ENCODE results near the gene KLHL29. TPM values are rescaled to one million over a fixed set of nuclear protein-coding genes. Genes with fewer than 3 reads are reported as not detected.

The KLHL29 gene
- total and polyA plus RNA-seq, 8 donors, result 1.8 to 10.5 (median 2.8) TPM

- Histone ChIP-seq H3K4me1 (no peaks in the 10 kb centered on the region), H3K9me3 (no peaks in the 10 kb centered on the region), H3K4me3 (no peak overlapping the region), H3K27ac (no peak overlapping the region), H3K27me3 (no peaks in the 10 kb centered on the region), H3K36me3 (no peaks in the 10 kb centered on the region)
- ATAC-seq (no peak), DNase-seq (no peak)
- intact Hi-C loops (cut with DNase I), result no loop called here
- no peak for TF ChIP-seq CTCF (IDR thresholded peaks at IDR 0.05)
Observed at GRCh38 chr2:23534771-23535170, 149.8 kb downstream of the KLHL29 start.

DNA sequence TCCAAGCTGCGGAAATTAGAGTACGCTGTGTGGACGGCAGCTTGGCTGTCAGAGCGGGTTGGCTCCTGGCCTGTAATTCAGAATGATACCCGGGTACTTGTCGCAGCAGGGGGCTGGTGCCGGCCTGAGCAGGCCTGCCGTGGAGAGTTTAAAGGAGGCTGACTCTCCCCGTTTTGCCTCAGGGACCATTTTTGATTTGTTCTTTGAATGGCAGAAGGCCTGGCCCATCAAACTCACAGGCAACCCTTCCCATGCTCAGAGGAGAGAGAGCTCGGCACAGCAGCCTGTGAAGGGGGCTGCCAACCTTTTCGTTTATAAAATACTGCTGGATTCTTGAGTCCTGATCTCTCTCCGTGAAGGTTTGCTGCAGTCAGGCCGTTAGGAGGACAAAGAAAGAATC, 151.3 kb downstream of the KLHL29 start:
- H3K9me3 ChIP-seq, result no peaks in the 10 kb centered on the region
- no peaks in the 10 kb centered on the region for H3K27me3 ChIP-seq
- H3K4me3 ChIP-seq, result no peak overlapping the region
- H3K4me1 ChIP-seq, result no peaks in the 10 kb centered on the region
- TF ChIP-seq CTCF (IDR thresholded peaks at IDR 0.05), result no peak
- intact Hi-C loops (cut with DNase I), result no loop called here
- ATAC-seq, result no peak
- H3K36me3 ChIP-seq, result no peaks in the 10 kb centered on the region
- DNase-seq, result peak in 1 of 4 donors; percentile 32
- H3K27ac ChIP-seq, result no peak overlapping the region

DNA sequence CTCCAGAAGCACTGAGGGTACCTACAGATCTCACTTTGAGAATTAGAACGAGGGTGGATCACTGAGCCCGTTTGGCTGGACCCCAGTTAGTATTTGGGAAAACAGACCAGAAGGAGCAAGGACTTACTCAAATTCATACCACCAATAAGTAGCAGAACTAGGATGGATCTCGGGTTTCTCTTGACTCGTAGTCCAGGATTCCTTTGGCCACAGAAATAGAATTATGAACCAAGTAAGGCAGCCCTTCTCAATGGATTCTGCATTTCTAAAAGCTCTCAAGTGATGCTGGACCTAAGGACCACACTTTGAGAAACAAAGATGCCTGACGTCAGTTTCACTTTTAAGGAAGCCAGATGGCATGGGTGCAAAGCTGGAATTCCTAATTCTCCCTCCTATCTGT, 153.0 kb downstream of the KLHL29 start:
- no peak for DNase-seq
- intact Hi-C loops (cut with DNase I), result no loop called here
- Histone ChIP-seq H3K4me3 (no peak overlapping the region), H3K36me3 (no peaks in the 10 kb centered on the region), H3K27me3 (no peaks in the 10 kb centered on the region), H3K9me3 (no peaks in the 10 kb centered on the region), H3K4me1 (no peaks in the 10 kb centered on the region), H3K27ac (no peak overlapping the region)
- ATAC-seq, result no peak
- no peak for TF ChIP-seq CTCF (IDR thresholded peaks at IDR 0.05)

DNA sequence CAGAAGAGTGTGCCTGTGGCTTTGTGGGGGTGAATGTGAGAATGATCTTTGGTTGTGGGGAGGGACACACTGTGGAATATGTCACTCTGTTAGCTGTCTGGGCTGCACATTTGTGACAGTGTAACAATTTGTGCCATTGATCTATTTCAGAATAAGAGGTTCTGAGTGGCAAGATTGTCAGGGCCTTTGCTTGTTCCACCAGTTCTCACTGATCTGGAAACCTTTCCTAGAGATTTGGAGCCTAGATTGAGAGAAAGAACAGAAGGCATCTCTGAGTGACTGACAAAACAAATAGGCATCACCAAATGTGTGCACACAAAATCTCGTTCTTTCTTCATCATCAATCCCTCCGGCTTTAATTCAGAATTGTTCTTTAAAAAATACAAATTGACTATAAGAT, 153.6 kb downstream of the KLHL29 start:
- intact Hi-C loops (cut with DNase I), result no loop called here

GRCh38 chr2:23540804-23541360, 155.9 kb downstream of the KLHL29 start:
- H3K27ac ChIP-seq, result no peak overlapping the region
- no peak for ATAC-seq
- H3K4me1 ChIP-seq, result no peaks in the 10 kb centered on the region
- no peak for DNase-seq
- H3K36me3 ChIP-seq, result no peaks in the 10 kb centered on the region
- H3K9me3 ChIP-seq, result no peaks in the 10 kb centered on the region
- TF ChIP-seq CTCF (IDR thresholded peaks at IDR 0.05), result no peak
- no peaks in the 10 kb centered on the region for H3K27me3 ChIP-seq
- intact Hi-C loops (cut with DNase I), result no loop called here
- no peak overlapping the region for H3K4me3 ChIP-seq

More for the DNA sequence above, 153.6 kb downstream of the KLHL29 start:
- no peak overlapping the region for H3K27ac ChIP-seq
- no peaks in the 10 kb centered on the region for H3K9me3 ChIP-seq
- no peak for ATAC-seq
- no peaks in the 10 kb centered on the region for H3K27me3 ChIP-seq
- no peak for TF ChIP-seq CTCF (IDR thresholded peaks at IDR 0.05)
- no peaks in the 10 kb centered on the region for H3K4me1 ChIP-seq
- DNase-seq, result no peak
- no peaks in the 10 kb centered on the region for H3K36me3 ChIP-seq
- no peak overlapping the region for H3K4me3 ChIP-seq
